Esophagus muscularis mucosa (tissue), 4 donors: ENCODE measurements around the gene CRKL. TPM values are rescaled to one million over a fixed set of nuclear protein-coding genes. Genes with fewer than 3 reads are reported as not detected.

Source experiments
- DNase-seq: peaks from one replicate; pipeline ENCODE4 v3.0.0-alpha.2; 2017; ENCODE audit errors: extremely low spot score
- H3K27ac ChIP-seq, 4 donors: fragments of 200-600 bp; sonication (generic); replicated peaks in 1 of 4; 1 replicate in 3 of 4; 2 replicates in 1 of 4; pipeline ENCODE4 v1.5.1; 2016 to 2019; ENCODE audit warnings: mild to moderate bottlenecking in 1 of 4
- H3K27me3 ChIP-seq, 4 donors: fragments of 200-600 bp; sonication (generic); one replicate each; pipeline versions ENCODE4 v1.5.1 to v1.6.0; 2016 to 2019
- H3K36me3 ChIP-seq, 4 donors: fragments of 200-600 bp; sonication (generic); one replicate each; pipeline ENCODE4 v1.5.1; 2016 to 2019
- H3K4me1 ChIP-seq, 4 donors: fragments of 200-600 bp; sonication (generic); one replicate each; pipeline ENCODE4 v1.5.1; 2016 to 2019
- H3K4me3 ChIP-seq, 4 donors: fragments of 200-600 bp; sonication (generic); 1 replicate in 2 of 4; 2 replicates in 2 of 4; pipeline ENCODE4 v1.5.1; 2016 to 2019; ENCODE audit warnings: mild to moderate bottlenecking in 4 of 4, moderate library complexity in 1 of 4
- H3K9me3 ChIP-seq, 4 donors: fragments of 200-600 bp; sonication (generic); 1 replicate in 3 of 4; 2 replicates in 1 of 4; pipeline ENCODE4 v1.5.1; 2016 to 2019
- CTCF ChIP-seq, 3 experiments: fragments of 200-600 bp in 2 of 3; fragments of 450-650 bp in 1 of 3; sonication (generic) in 2 of 3; IDR thresholded peaks; one replicate each; pipeline ENCODE4 v1.5.1; 2017 to 2019; ENCODE audit warnings: antibody characterized with exemption in 3 of 3, mild to moderate bottlenecking in 2 of 3, moderate library complexity in 1 of 3
- EP300 ChIP-seq: sonication (generic); formaldehyde crosslinking; IDR thresholded peaks from one replicate; pipeline ENCODE4 v1.6.1; 2017; ENCODE audit warnings: antibody characterized with exemption
- POLR2A ChIP-seq: fragments of 450-650 bp; IDR thresholded peaks from one replicate; pipeline ENCODE4 v1.6.1; 2017; ENCODE audit warnings: antibody characterized with exemption, moderate library complexity, mild to moderate bottlenecking, low read depth
- POLR2AphosphoS5 ChIP-seq, 2 donors: sonication (generic); formaldehyde crosslinking; IDR thresholded peaks; one replicate each; pipeline ENCODE4 v1.6.1; 2017; ENCODE audit warnings: antibody characterized with exemption in 2 of 2
- whole genome bisulfite sequencing: methylation state at CpG from one replicate; pipeline ENCODE4 v1.1.5; 2018; 5-methylcytosine and 5-hydroxymethylcytosine counted together
- intact Hi-C: fragments of 100-400 bp; cut with DNase I; formaldehyde crosslinking; loops from one replicate; pipeline ENCODE4 v1.15.1; 2023
- total RNA-seq, 4 donors: library from RNA; depleted of rRNA; stranded (reverse); fragments of >200 nt; gene quantifications; one replicate each; pipeline versions ENCODE4 v1.1.0 to v1.2.1, GENCODE V29; 2016

CRKL gene
- total RNA-seq, 4 donors from 2014 or later: 34.9 to 56.2 (median 47.9) TPM

GRCh38 chr22:20993304-20994127 is 76.3 kb downstream of the CRKL start:
- WGBS: 90% methylated on average over 18 of the region's 29 CpGs
- peaks cover 27 to 99% (median 92%) of the 10 kb centered on the region in 4 donors for H3K36me3 ChIP-seq
- intact Hi-C loops: no loop called here
- no peaks in the 10 kb centered on the region for H3K9me3 ChIP-seq
- TF ChIP-seq POLR2A (no peak), EP300 (no peak), POLR2AphosphoS5 (IDR thresholded peaks at IDR 0.05) (no peak), CTCF (IDR thresholded peaks at IDR 0.05) (no peak)
- peaks cover 0 to under 1% (median 0%) of the 10 kb centered on the region in 4 donors for H3K4me1 ChIP-seq
- no peak for DNase-seq
- no peaks in the 10 kb centered on the region for H3K27me3 ChIP-seq
- H3K4me3 ChIP-seq: no peak overlapping the region
- no peak overlapping the region for H3K27ac ChIP-seq

GRCh38 chr22:20994128-20994901 is 77.1 kb downstream of the CRKL start:
- WGBS: 93% methylated on average over 24 of the region's 30 CpGs
- TF ChIP-seq EP300 (no peak), POLR2A (no peak)
- H3K27ac ChIP-seq: no peak overlapping the region
- peaks cover 27 to 99% (median 93%) of the 10 kb centered on the region in 4 donors for H3K36me3 ChIP-seq
- peaks cover 0 to 8% (median under 1%) of the 10 kb centered on the region in 4 donors for H3K4me1 ChIP-seq
- intact Hi-C loops: no loop called here
- no peak for DNase-seq
- no peaks in the 10 kb centered on the region for H3K27me3 ChIP-seq
- H3K4me3 ChIP-seq: no peak overlapping the region
- H3K9me3 ChIP-seq: no peaks in the 10 kb centered on the region

GRCh38 chr22:20994902-20995241 is 77.7 kb downstream of the CRKL start:
- DNase-seq: no peak
- H3K27ac ChIP-seq: no peak overlapping the region
- TF ChIP-seq POLR2A (no peak), CTCF (IDR thresholded peaks at IDR 0.05) (no peak), POLR2AphosphoS5 (IDR thresholded peaks at IDR 0.05) (no peak), EP300 (no peak)
- H3K4me1 ChIP-seq: peaks cover 5 to 14% (median 6%) of the 10 kb centered on the region in 4 donors
- intact Hi-C loops: no loop called here
- H3K9me3 ChIP-seq: no peaks in the 10 kb centered on the region
- no peaks in the 10 kb centered on the region for H3K27me3 ChIP-seq
- H3K36me3 ChIP-seq: peaks cover 29 to 99% (median 97%) of the 10 kb centered on the region in 4 donors
- WGBS: 98% methylated on average over 6 of the region's 10 CpGs
- no peak overlapping the region for H3K4me3 ChIP-seq

- Histone ChIP-seq H3K9me3 (no peaks in the 10 kb centered on the region), H3K36me3 (peaks cover 31 to 100% (median 98%) of the 10 kb centered on the region in 4 donors), H3K27me3 (no peaks in the 10 kb centered on the region), H3K4me3 (no peak overlapping the region), H3K4me1 (peaks cover 11 to 20% (median 12%) of the 10 kb centered on the region in 4 donors), H3K27ac (no peak overlapping the region)
- WGBS: 98% methylated on average over 9 of the region's 23 CpGs
- intact Hi-C loops: no loop called here
- TF ChIP-seq CTCF (IDR thresholded peaks at IDR 0.05): no peak
- TF ChIP-seq POLR2A: no peak
- TF ChIP-seq EP300: no peak
- no peak for TF ChIP-seq POLR2AphosphoS5 (IDR thresholded peaks at IDR 0.05)
- no peak for DNase-seq
These were observed 78.3 kb downstream of the CRKL start for GRCh38 chr22:20995329-20996030.
